Measurements from ENCODE around the gene TEN1. TPM values are rescaled to one million over a fixed set of nuclear protein-coding genes. Genes with fewer than 3 reads are reported as not detected.

The TEN1 gene
- total and polyA plus RNA-seq, 4 donors = 20.6 to 33.5 (median 29.0) TPM

- H3K4me3 ChIP-seq = peak overlapping the region; percentile 38
- TF ChIP-seq, protein P1, sequence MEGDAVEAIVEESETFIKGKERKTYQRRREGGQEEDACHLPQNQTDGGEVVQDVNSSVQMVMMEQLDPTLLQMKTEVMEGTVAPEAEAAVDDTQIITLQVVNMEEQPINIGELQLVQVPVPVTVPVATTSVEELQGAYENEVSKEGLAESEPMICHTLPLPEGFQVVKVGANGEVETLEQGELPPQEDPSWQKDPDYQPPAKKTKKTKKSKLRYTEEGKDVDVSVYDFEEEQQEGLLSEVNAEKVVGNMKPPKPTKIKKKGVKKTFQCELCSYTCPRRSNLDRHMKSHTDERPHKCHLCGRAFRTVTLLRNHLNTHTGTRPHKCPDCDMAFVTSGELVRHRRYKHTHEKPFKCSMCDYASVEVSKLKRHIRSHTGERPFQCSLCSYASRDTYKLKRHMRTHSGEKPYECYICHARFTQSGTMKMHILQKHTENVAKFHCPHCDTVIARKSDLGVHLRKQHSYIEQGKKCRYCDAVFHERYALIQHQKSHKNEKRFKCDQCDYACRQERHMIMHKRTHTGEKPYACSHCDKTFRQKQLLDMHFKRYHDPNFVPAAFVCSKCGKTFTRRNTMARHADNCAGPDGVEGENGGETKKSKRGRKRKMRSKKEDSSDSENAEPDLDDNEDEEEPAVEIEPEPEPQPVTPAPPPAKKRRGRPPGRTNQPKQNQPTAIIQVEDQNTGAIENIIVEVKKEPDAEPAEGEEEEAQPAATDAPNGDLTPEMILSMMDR (IDR thresholded peaks at IDR 0.05; ENCODE audit: control extremely low read depth, extremely low read depth) = no peak
- H3K9me3 ChIP-seq (ENCODE audit: control insufficient read depth in 4 of 4, insufficient read depth in 3 of 4, low read length in 3 of 4) = no peaks in the 10 kb centered on the region
- peak overlapping the region; percentile 75 to 98 for H3K9ac ChIP-seq (ENCODE audit: insufficient read depth in 1 of 2, low read length in 2 of 2)
- ATAC-seq (ENCODE audit: insufficient read depth, low FRiP score) (no peak), DNase-seq (no peak)
- peaks cover 0 to 3% (median 0%) of the 10 kb centered on the region in 4 donors for H3K36me3 ChIP-seq (ENCODE audit: control insufficient read depth in 4 of 4, insufficient read depth in 4 of 4, low read length in 4 of 4)
- 2 to 3% methylated on average over 19 of the region's 19 CpGs for WGBS, 2 donors
- H3K4me1 ChIP-seq (ENCODE audit: control insufficient read depth in 5 of 5, insufficient read depth in 5 of 5, low read length in 5 of 5) = peaks cover 0 to 51% (median 15%) of the 10 kb centered on the region in 5 donors
- no peaks in the 10 kb centered on the region for H3K27me3 ChIP-seq (ENCODE audit: control insufficient read depth in 3 of 3, insufficient read depth in 3 of 3, low read length in 2 of 3)
- peak overlapping the region; percentile 94 to 97 for H3K27ac ChIP-seq (ENCODE audit: low read depth in 1 of 2, low read length in 1 of 2)
Observed at GRCh38 chr17:75979705-75980187, 706 bp downstream of the TEN1 start.

GRCh38 chr17:75980188-75981018 lies 1.4 kb downstream of the TEN1 start:
- ATAC-seq (ENCODE audit: insufficient read depth, low FRiP score) (no peak), DNase-seq (no peak)
- TF ChIP-seq, protein P1 (IDR thresholded peaks at IDR 0.05; ENCODE audit: control extremely low read depth, extremely low read depth) = no peak
- Histone ChIP-seq H3K27me3 (ENCODE audit: control insufficient read depth in 3 of 3, insufficient read depth in 3 of 3, low read length in 2 of 3) (no peaks in the 10 kb centered on the region), H3K36me3 (ENCODE audit: control insufficient read depth in 4 of 4, insufficient read depth in 4 of 4, low read length in 4 of 4) (peaks cover 0 to 4% (median 0%) of the 10 kb centered on the region in 4 donors), H3K4me3 (no peak overlapping the region), H3K27ac (ENCODE audit: low read depth in 1 of 2, low read length in 1 of 2) (peak overlapping the region; percentile 94 to 97), H3K9ac (ENCODE audit: insufficient read depth in 1 of 2, low read length in 2 of 2) (peak overlapping the region; percentile 75 to 98), H3K4me1 (ENCODE audit: control insufficient read depth in 5 of 5, insufficient read depth in 5 of 5, low read length in 5 of 5) (peaks cover 0 to 51% (median 15%) of the 10 kb centered on the region in 5 donors), H3K9me3 (ENCODE audit: control insufficient read depth in 4 of 4, insufficient read depth in 3 of 4, low read length in 3 of 4) (no peaks in the 10 kb centered on the region)
- WGBS, 2 donors = 81 to 82% methylated on average over 18 of the region's 18 CpGs

- peaks cover 0 to 4% (median 0%) of the 10 kb centered on the region in 4 donors for H3K36me3 ChIP-seq (ENCODE audit: control insufficient read depth in 4 of 4, insufficient read depth in 4 of 4, low read length in 4 of 4)
- peaks cover 0 to 48% (median 15%) of the 10 kb centered on the region in 5 donors for H3K4me1 ChIP-seq (ENCODE audit: control insufficient read depth in 5 of 5, insufficient read depth in 5 of 5, low read length in 5 of 5)
- TF ChIP-seq, protein P1 (IDR thresholded peaks at IDR 0.05; ENCODE audit: control extremely low read depth, extremely low read depth) = no peak
- no peaks in the 10 kb centered on the region for H3K9me3 ChIP-seq (ENCODE audit: control insufficient read depth in 4 of 4, insufficient read depth in 3 of 4, low read length in 3 of 4)
- no peak overlapping the region for H3K4me3 ChIP-seq
- no peak for ATAC-seq (ENCODE audit: insufficient read depth, low FRiP score)
- peak overlapping the region in 1 of 2 donors; percentile 30 for H3K27ac ChIP-seq (ENCODE audit: low read depth in 1 of 2, low read length in 1 of 2)
- no peak for DNase-seq
- H3K9ac ChIP-seq (ENCODE audit: insufficient read depth in 1 of 2, low read length in 2 of 2) = no peak overlapping the region
- WGBS, 2 donors = 92 to 93% methylated on average over 7 of the region's 7 CpGs
- no peaks in the 10 kb centered on the region for H3K27me3 ChIP-seq (ENCODE audit: control insufficient read depth in 3 of 3, insufficient read depth in 3 of 3, low read length in 2 of 3)
Observed at GRCh38 chr17:75981019-75981615, 2.1 kb downstream of the TEN1 start.
